Peyer's patch (tissue), 4 donors: ENCODE results near the gene PKP3.

Experiments used
- CTCF ChIP-seq, 6 experiments: fragments of 450-650 bp in 4 of 6; fragments of 200-600 bp in 2 of 6; sonication (generic) in 1 of 6; IDR thresholded peaks; one replicate each; pipeline ENCODE4 v1.5.1; 2017 to 2019; ENCODE audit warnings: antibody characterized with exemption in 6 of 6, mild to moderate bottlenecking in 3 of 6, moderate library complexity in 1 of 6
- POLR2A ChIP-seq, 2 donors: fragments of 450-650 bp; IDR thresholded peaks; one replicate each; pipeline ENCODE4 v1.5.1; 2017; ENCODE audit warnings: antibody characterized with exemption in 2 of 2, mild to moderate bottlenecking in 2 of 2, moderate library complexity in 2 of 2

- TF ChIP-seq CTCF (IDR thresholded peaks at IDR 0.05): no peak
- TF ChIP-seq POLR2A (IDR thresholded peaks at IDR 0.05): no peak
Observed at GRCh38 chr11:391117-392017, 2.6 kb upstream of the PKP3 start.
